IMR-90 (cell line): ENCODE data around the gene FAM162A. TPM values are rescaled to one million over a fixed set of nuclear protein-coding genes. Genes with fewer than 3 reads are reported as not detected.

Experiments used
- ATAC-seq: fragments of 200-7000 bp; cut with Tn5 transposase; 2 replicates; pipeline ENCODE4 v1.9.1; 2020; ENCODE audit warnings: low read depth, mild to moderate bottlenecking, moderate library complexity
- BruUV-seq: library from RNA; stranded (reverse); fragments of 400-500 nt; replicated peaks from 2 replicates; lab custom pipeline; 2021; lab: Mats Ljungman, UMichigan
- CTCF ChIA-PET: fragments of 300-600 bp; formaldehyde crosslinking; extraction: SDS; loops from one replicate; lab custom pipeline; 2021; ENCODE audit warnings: antibody characterized with exemption; lab: Yijun Ruan, JAX
- POLR2A ChIA-PET: fragments of 300-600 bp; sonication (Branson Sonifier 250); formaldehyde crosslinking; loops from one replicate; lab custom pipeline; 2022; ENCODE audit warnings: antibody characterized with exemption; ENCODE audit not compliant: unreplicated experiment; lab: Charles Lee
- DNase-seq: peaks from one replicate; pipeline ENCODE4 v3.0.0; 2013
- H2AFZ ChIP-seq: replicated peaks from 2 replicates; pipeline ENCODE3; 2013; ENCODE audit warnings: low read length, mild to moderate bottlenecking; ENCODE audit not compliant: poor library complexity
- H2AK5ac ChIP-seq: 2 replicates; pipeline ENCODE4 v1.6.1; 2013; ENCODE audit warnings: low read depth, low read length, inconsistent platforms
- H2AK9ac ChIP-seq: replicated peaks from 2 replicates; pipeline ENCODE3; 2013; ENCODE audit warnings: mild to moderate bottlenecking, low read depth, low read length, moderate library complexity; ENCODE audit not compliant: poor library complexity
- H2BK120ac ChIP-seq: 2 replicates; pipeline ENCODE4 v1.6.1; 2013; ENCODE audit warnings: low read depth, low read length, inconsistent platforms
- H2BK15ac ChIP-seq: 3 replicates; pipeline ENCODE4 v1.6.1; 2013; ENCODE audit warnings: low read depth, low read length, inconsistent platforms
- H2BK20ac ChIP-seq: 2 replicates; pipeline ENCODE4 v1.6.1; 2013; ENCODE audit warnings: low read depth, mild to moderate bottlenecking, inconsistent platforms, low read length, moderate library complexity
- H2BK5ac ChIP-seq: 2 replicates; pipeline ENCODE4 v1.6.1; 2013; ENCODE audit warnings: mild to moderate bottlenecking, low read depth, low read length, inconsistent platforms; ENCODE audit not compliant: poor library complexity, severe bottlenecking
- H3K14ac ChIP-seq: replicated peaks from 2 replicates; pipeline ENCODE4 v1.6.1; 2013; ENCODE audit warnings: low read depth, low read length, inconsistent platforms
- H3K18ac ChIP-seq: 2 replicates; pipeline ENCODE4 v1.6.1; 2013; ENCODE audit warnings: low read depth, low read length, control low read depth
- H3K23ac ChIP-seq: 2 replicates; pipeline ENCODE4 v1.6.1; 2013; ENCODE audit warnings: low read depth, low read length, inconsistent platforms
- H3K27ac ChIP-seq: 2 replicates; pipeline ENCODE4 v1.5.1; 2013; ENCODE audit warnings: mild to moderate bottlenecking, control low read depth, low read length; ENCODE audit not compliant: insufficient read depth
- H3K27me3 ChIP-seq: 2 replicates; pipeline ENCODE4 v1.6.1; 2013; ENCODE audit warnings: low read length; ENCODE audit not compliant: control insufficient read depth, insufficient read depth
- H3K36me3 ChIP-seq: 2 replicates; pipeline ENCODE4 v1.6.1; 2013; ENCODE audit warnings: low read length, mixed read lengths; ENCODE audit not compliant: control insufficient read depth, insufficient read depth
- H3K4ac ChIP-seq: 2 replicates; pipeline ENCODE4 v1.6.1; 2013; ENCODE audit warnings: low read depth, low read length, inconsistent platforms
- H3K4me1 ChIP-seq: 2 replicates; pipeline ENCODE4 v1.6.1; 2013; ENCODE audit warnings: low read length, mixed read lengths; ENCODE audit not compliant: control insufficient read depth, insufficient read depth
- H3K4me2 ChIP-seq: 2 replicates; pipeline ENCODE4 v1.6.1; 2013; ENCODE audit warnings: low read depth, mild to moderate bottlenecking, control low read depth, low read length, moderate library complexity
- H3K4me3 ChIP-seq: 2 replicates; pipeline ENCODE4 v1.5.1; 2013; ENCODE audit warnings: low read depth, mild to moderate bottlenecking, control low read depth, low read length, moderate library complexity; ENCODE audit not compliant: insufficient read depth
- H3K56ac ChIP-seq: 2 replicates; pipeline ENCODE4 v1.6.1; 2013; ENCODE audit warnings: low read length, inconsistent platforms; ENCODE audit not compliant: insufficient read depth; ENCODE audit errors: extremely low read depth
- H3K79me1 ChIP-seq, 2 experiments: 2 replicates each; pipeline ENCODE4 v1.6.1; 2013; ENCODE audit warnings: low read length in 2 of 2, inconsistent platforms in 1 of 2, low read depth in 1 of 2
- H3K9ac ChIP-seq: 2 replicates; pipeline ENCODE4 v1.6.1; 2013; ENCODE audit warnings: low read depth, low read length, control low read depth
- H3K9me1 ChIP-seq: 2 replicates; pipeline ENCODE4 v1.6.1; 2013; ENCODE audit warnings: low read length, inconsistent platforms; ENCODE audit not compliant: insufficient read depth
- H3K9me3 ChIP-seq: 2 replicates; pipeline ENCODE4 v1.6.1; 2013; ENCODE audit warnings: low read length; ENCODE audit not compliant: control insufficient read depth, insufficient read depth
- H4K20me1 ChIP-seq: 2 replicates; pipeline ENCODE4 v1.6.1; 2013; ENCODE audit warnings: low read length, inconsistent platforms; ENCODE audit not compliant: insufficient read depth
- H4K5ac ChIP-seq: 2 replicates; pipeline ENCODE4 v1.6.1; 2013; ENCODE audit warnings: mild to moderate bottlenecking, low read depth, low read length, control low read depth
- H4K8ac ChIP-seq, 2 experiments: 2 replicates each; pipeline ENCODE4 v1.6.1; 2013; ENCODE audit warnings: low read depth in 2 of 2, low read length in 2 of 2, control low read depth in 1 of 2, inconsistent platforms in 1 of 2
- H4K91ac ChIP-seq: 2 replicates; pipeline ENCODE4 v1.6.1; 2013; ENCODE audit warnings: low read depth, low read length, inconsistent platforms; ENCODE audit not compliant: insufficient read depth
- CEBPB ChIP-seq: IDR thresholded peaks from 2 replicates; pipeline ENCODE4 v1.6.1; 2012; ENCODE audit warnings: low read depth, low read length, improper control_type of control experiment
- CHD1 ChIP-seq: IDR thresholded peaks from 2 replicates; pipeline ENCODE4 v1.6.1; 2012; ENCODE audit warnings: low read depth, low read length, improper control_type of control experiment
- MAFK ChIP-seq: IDR thresholded peaks from 2 replicates; pipeline ENCODE4 v1.6.1; 2012; ENCODE audit warnings: low read depth, low read length, improper control_type of control experiment
- MAZ ChIP-seq: IDR thresholded peaks from 2 replicates; pipeline ENCODE4 v1.6.1; 2012; ENCODE audit warnings: low read depth, mild to moderate bottlenecking, low read length, improper control_type of control experiment, moderate library complexity, borderline replicate concordance
- MXI1 ChIP-seq: IDR thresholded peaks from 2 replicates; pipeline ENCODE4 v1.6.1; 2012; ENCODE audit warnings: low read depth, mild to moderate bottlenecking, low read length, moderate library complexity, borderline replicate concordance
- NFE2L2 ChIP-seq: fragments of 150-350 bp; IDR thresholded peaks from 2 replicates; pipeline ENCODE4 v1.6.1; 2016; ENCODE audit warnings: low read depth, mild to moderate bottlenecking, low read length
- POLR2A ChIP-seq: IDR thresholded peaks from 2 replicates; pipeline ENCODE4 v1.6.1; 2012; ENCODE audit warnings: mild to moderate bottlenecking, low read depth, low read length
- RAD21 ChIP-seq: IDR thresholded peaks from 2 replicates; pipeline ENCODE4 v1.6.1; 2012; ENCODE audit warnings: low read length, improper control_type of control experiment
- RCOR1 ChIP-seq: IDR thresholded peaks from 2 replicates; pipeline ENCODE4 v1.6.1; 2012; ENCODE audit warnings: mild to moderate bottlenecking, low read length, improper control_type of control experiment; ENCODE audit not compliant: insufficient replicate concordance
- RFX5 ChIP-seq: IDR thresholded peaks from 2 replicates; pipeline ENCODE4 v1.8.0; 2012; ENCODE audit warnings: low read depth, mild to moderate bottlenecking, low read length, moderate library complexity
- SMC3 ChIP-seq: fragments of 150-350 bp; IDR thresholded peaks from 2 replicates; pipeline ENCODE4 v1.6.1; 2016; ENCODE audit warnings: low read depth, mild to moderate bottlenecking, antibody characterized with exemption, low read length, moderate library complexity
- WGBS, 2 experiments: methylation state at CpG; one replicate each; pipeline versions ENCODE4 v1.1.5 to v1.1.7; 2013; ENCODE audit warnings: missing lambda C conversion rate in 2 of 2; ENCODE audit not compliant: insufficient read length in 1 of 2; ENCODE audit errors: extremely low coverage in 2 of 2; 5-methylcytosine and 5-hydroxymethylcytosine counted together
- dilution Hi-C: fragments of 300-500 bp; cut with HindIII; formaldehyde crosslinking; loops from one replicate; pipeline ENCODE4 v1.14.3; 2018; ENCODE audit warnings: low sequenced_read_pairs; ENCODE audit not compliant: unreplicated experiment
- in situ Hi-C: fragments of 300-500 bp; cut with MboI; formaldehyde crosslinking; loops from 3 replicates; pipeline ENCODE4 v1.14.3; 2019; ENCODE audit warnings: low sequenced_read_pairs, inconsistent platforms, mixed read lengths
- intact Hi-C: fragments of 100-400 bp; cut with micrococcal nuclease; formaldehyde crosslinking; loops from 2 replicates; pipeline ENCODE4 v1.10.0; 2022
- polyA plus RNA-seq, 3 experiments: library from polyadenylated mRNA; depleted of rRNA; stranded (reverse); fragments of >200 nt; gene quantifications; 2 replicates each; pipeline ENCODE4 v1.2.3, GENCODE V29; 2012; ENCODE audit warnings: low replicate concordance in 1 of 3
- total RNA-seq: library from RNA; depleted of rRNA; stranded (reverse); fragments of >200 nt; gene quantifications from 2 replicates; pipeline ENCODE4 v1.2.3, GENCODE V29; 2012
- TF ChIP-seq, protein P1 (sequence below): fragments of 150-350 bp; IDR thresholded peaks from 2 replicates; pipeline ENCODE4 v1.6.1; 2017; ENCODE audit warnings: mild to moderate bottlenecking, antibody characterized with exemption, low read length, low read depth
- TF ChIP-seq, protein P2 (sequence below): fragments of 150-350 bp; IDR thresholded peaks from 2 replicates; pipeline ENCODE4 v1.6.1; 2016; ENCODE audit warnings: low read depth, mild to moderate bottlenecking, low read length, moderate library complexity, borderline replicate concordance
- TF ChIP-seq, protein P3 (sequence below): conservative IDR thresholded peaks from 2 replicates; pipeline ENCODE4 v1.5.1; 2012; ENCODE audit warnings: mild to moderate bottlenecking, low read depth, low read length, improper control_type of control experiment

FAM162A gene
- total and polyA plus RNA-seq, 2 of the 4 experiments (the other 2 are of a cell fraction) = 33.9 to 66.8 TPM

DNA sequence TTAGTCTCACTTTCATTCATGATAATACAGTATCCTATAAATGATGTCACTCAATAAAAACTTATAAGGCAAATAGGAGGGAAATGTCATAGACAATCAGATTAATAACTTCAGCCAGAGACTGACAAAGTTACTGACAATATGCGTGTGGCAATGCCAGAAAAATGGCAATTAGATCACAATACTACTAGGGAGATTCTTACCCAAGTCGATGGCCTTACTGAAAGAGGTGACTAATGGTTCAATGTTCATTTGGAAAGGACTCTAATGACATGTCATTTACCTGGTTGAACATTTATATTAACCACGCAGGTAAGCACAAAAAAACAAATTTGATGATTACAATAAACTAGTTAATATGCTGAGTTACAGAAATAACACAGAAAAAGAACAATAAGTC lies 77.8 kb downstream of the FAM162A start:
- H3K27ac ChIP-seq = no peak overlapping the region
- H3K4me1 ChIP-seq = no peaks in the 10 kb centered on the region
- no peak overlapping the region for H2BK20ac ChIP-seq
- no peaks in the 10 kb centered on the region for H3K27me3 ChIP-seq
- no peak overlapping the region for H3K4me3 ChIP-seq
- ChIA-PET POLR2A (no interaction called here), CTCF (no interaction called here)
- H2AK9ac ChIP-seq = no peak overlapping the region
- no peak overlapping the region for H4K8ac ChIP-seq
- H3K4me2 ChIP-seq = no peak overlapping the region
- no peaks in the 10 kb centered on the region for H3K9me3 ChIP-seq
- H3K79me1 ChIP-seq = peaks cover 16 to 18% of the 10 kb centered on the region in 2 experiments
- BruUV-seq = no TSS peak
- H3K14ac ChIP-seq = no peak overlapping the region
- H3K9me1 ChIP-seq = no peaks in the 10 kb centered on the region
- DNase-seq (no peak), ATAC-seq (no peak)
- no peak overlapping the region for H4K5ac ChIP-seq
- no peak overlapping the region for H3K18ac ChIP-seq
- H2BK5ac ChIP-seq = no peak overlapping the region
- no peak overlapping the region for H3K56ac ChIP-seq
- no peak overlapping the region for H2AFZ ChIP-seq
- H3K23ac ChIP-seq = no peak overlapping the region
- no peak overlapping the region for H3K9ac ChIP-seq
- in situ Hi-C loops (no loop called here), intact Hi-C loops (no loop called here), dilution Hi-C loops (no loop called here)
- TF ChIP-seq SMC3 (no peak), CHD1 (no peak), RAD21 (no peak), MXI1 (no peak), MAFK (no peak), NFE2L2 (no peak), RCOR1 (no peak), POLR2A (no peak), CEBPB (no peak), MAZ (no peak), RFX5 (no peak)
- TF ChIP-seq, protein P1, sequence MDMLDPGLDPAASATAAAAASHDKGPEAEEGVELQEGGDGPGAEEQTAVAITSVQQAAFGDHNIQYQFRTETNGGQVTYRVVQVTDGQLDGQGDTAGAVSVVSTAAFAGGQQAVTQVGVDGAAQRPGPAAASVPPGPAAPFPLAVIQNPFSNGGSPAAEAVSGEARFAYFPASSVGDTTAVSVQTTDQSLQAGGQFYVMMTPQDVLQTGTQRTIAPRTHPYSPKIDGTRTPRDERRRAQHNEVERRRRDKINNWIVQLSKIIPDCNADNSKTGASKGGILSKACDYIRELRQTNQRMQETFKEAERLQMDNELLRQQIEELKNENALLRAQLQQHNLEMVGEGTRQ = no peak
- TF ChIP-seq, protein P2, sequence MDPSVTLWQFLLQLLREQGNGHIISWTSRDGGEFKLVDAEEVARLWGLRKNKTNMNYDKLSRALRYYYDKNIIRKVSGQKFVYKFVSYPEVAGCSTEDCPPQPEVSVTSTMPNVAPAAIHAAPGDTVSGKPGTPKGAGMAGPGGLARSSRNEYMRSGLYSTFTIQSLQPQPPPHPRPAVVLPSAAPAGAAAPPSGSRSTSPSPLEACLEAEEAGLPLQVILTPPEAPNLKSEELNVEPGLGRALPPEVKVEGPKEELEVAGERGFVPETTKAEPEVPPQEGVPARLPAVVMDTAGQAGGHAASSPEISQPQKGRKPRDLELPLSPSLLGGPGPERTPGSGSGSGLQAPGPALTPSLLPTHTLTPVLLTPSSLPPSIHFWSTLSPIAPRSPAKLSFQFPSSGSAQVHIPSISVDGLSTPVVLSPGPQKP = no peak
- TF ChIP-seq, protein P3, sequence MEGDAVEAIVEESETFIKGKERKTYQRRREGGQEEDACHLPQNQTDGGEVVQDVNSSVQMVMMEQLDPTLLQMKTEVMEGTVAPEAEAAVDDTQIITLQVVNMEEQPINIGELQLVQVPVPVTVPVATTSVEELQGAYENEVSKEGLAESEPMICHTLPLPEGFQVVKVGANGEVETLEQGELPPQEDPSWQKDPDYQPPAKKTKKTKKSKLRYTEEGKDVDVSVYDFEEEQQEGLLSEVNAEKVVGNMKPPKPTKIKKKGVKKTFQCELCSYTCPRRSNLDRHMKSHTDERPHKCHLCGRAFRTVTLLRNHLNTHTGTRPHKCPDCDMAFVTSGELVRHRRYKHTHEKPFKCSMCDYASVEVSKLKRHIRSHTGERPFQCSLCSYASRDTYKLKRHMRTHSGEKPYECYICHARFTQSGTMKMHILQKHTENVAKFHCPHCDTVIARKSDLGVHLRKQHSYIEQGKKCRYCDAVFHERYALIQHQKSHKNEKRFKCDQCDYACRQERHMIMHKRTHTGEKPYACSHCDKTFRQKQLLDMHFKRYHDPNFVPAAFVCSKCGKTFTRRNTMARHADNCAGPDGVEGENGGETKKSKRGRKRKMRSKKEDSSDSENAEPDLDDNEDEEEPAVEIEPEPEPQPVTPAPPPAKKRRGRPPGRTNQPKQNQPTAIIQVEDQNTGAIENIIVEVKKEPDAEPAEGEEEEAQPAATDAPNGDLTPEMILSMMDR = no peak
- no peak overlapping the region for H4K91ac ChIP-seq
- no peak overlapping the region for H2BK120ac ChIP-seq
- no peak overlapping the region for H3K4ac ChIP-seq
- no peak overlapping the region for H2AK5ac ChIP-seq
- no peak overlapping the region for H2BK15ac ChIP-seq
- WGBS, 2 experiments = no CpG with 5 or more reads among the region's 3 CpGs
- no peaks in the 10 kb centered on the region; the same call in 1 of the 2 replicates for H4K20me1 ChIP-seq
- peaks cover 17% of the 10 kb centered on the region for H3K36me3 ChIP-seq
